Skin of body (tissue), 2 donors: ENCODE data around the gene AKAP12. TPM values are rescaled to one million over a fixed set of nuclear protein-coding genes. Genes with fewer than 3 reads are reported as not detected.

Experiments
- DNase-seq: peaks from one replicate; lab custom pipeline; 2025; lab: John Stamatoyannopoulos, UW
- total RNA-seq: library from RNA; depleted of rRNA; stranded (reverse); fragments of >200 nt; gene quantifications from one replicate; pipeline ENCODE4 v1.2.3, GENCODE V29; 2014

AKAP12 gene
- total RNA-seq, 1 donor from 2014 or later, result 90.2 TPM

DNA sequence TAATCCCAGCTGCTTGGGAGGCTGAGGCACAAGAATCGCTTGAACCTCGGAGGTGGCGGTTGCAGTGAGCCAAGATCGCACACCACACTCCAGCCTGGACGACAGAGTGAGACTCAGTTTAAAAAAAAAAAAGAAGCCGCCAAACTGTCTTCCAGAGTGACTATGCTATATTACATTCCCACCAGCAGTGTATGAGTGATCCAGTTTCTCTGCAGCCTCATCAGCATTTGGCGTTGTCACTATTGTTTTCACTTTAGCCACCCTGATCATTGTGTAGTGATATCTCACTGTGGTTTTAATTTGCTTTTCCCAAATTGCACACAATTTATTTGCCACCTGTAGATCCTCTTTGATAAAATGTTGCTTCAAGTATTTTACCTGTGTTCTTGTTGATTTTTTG is 6.0 kb upstream of the AKAP12 start:
- no peak for DNase-seq

GRCh38 chr6:151236668-151237401 is 2.9 kb upstream of the AKAP12 start:
- DNase-seq, result no peak

- peak; percentile 80 for DNase-seq
Observed at GRCh38 chr6:151240036-151240685, 394 bp downstream of the AKAP12 start.

DNA sequence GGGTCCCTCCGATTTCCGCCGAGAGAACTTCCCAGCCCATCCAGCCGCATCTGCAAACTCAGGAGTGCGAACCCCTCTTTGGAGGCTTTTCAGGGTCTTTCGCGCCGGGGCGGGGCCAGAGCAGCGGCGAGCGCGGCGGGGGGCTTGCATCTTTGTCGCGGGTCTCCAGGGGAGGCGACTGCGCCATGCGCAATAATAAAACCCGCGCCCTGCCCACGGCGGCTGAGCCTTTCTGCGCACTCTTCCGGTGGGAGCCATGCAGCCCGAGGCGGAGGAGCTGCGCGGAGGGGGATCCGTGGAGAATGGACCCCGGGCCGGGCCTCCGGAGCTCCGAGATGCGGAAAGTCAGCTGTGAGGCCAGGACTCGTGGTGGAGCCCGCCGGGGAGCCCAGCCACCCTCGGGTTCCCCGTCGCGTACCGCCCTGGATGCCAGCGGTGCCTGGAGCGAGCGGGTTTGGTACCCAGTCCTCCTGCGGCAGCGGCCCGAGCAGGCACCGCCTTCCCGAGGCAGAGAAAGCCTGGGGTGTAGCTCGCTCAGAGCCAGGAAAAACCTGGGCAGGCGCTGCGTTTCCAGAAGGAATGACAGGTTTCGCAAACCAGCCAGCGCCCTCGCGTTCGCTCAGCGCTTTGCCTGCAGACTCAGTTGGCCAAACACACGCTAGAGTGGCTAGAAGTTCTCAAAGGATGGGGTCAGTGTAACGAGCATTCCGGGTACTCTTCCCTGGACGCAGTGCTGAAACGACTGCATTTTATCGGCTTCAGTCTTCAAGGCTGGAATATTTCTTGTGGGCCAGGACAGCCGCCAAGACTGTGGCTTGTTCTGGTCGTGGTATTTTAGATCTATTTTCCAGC is 1.2 kb downstream of the AKAP12 start:
- DNase-seq, result peak; percentile 34

GRCh38 chr6:151241853-151242252 is 2.1 kb downstream of the AKAP12 start:
- no peak for DNase-seq

GRCh38 chr6:151242420-151242861 is 2.7 kb downstream of the AKAP12 start:
- no peak for DNase-seq

- DNase-seq, result no peak
Observed at GRCh38 chr6:151243481-151243880, 3.7 kb downstream of the AKAP12 start.

GRCh38 chr6:151247490-151247889 is 7.7 kb downstream of the AKAP12 start:
- no peak for DNase-seq

- DNase-seq, result no peak
Observed at GRCh38 chr6:151248295-151248694, 8.5 kb downstream of the AKAP12 start.

DNA sequence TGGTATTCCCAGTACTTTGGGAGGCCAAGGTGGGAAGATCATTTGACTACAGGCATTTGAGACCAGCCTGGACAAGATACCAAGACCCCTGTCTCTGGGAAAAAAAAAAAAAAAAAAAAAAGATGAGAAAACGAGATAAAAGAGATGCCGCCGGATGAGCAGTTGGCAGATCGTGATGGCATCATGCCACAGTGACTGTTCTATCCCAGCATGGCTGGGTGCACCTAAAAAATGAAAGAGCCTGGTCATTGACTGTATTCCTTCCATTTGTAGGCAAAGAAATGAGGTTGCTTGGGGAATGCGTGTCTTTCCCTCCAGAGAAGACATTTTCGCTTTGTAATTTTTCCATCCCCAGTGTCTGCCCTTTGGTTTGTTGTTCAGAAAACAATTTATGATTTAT is 12.9 kb downstream of the AKAP12 start:
- no peak for DNase-seq

- peak; percentile 14 for DNase-seq
Observed at GRCh38 chr6:151254451-151255081, 14.8 kb downstream of the AKAP12 start.

- no peak for DNase-seq
Observed at GRCh38 chr6:151255811-151256210, 16.0 kb downstream of the AKAP12 start.

GRCh38 chr6:151257985-151258445 is 18.2 kb downstream of the AKAP12 start:
- peak; percentile 91 for DNase-seq

DNA sequence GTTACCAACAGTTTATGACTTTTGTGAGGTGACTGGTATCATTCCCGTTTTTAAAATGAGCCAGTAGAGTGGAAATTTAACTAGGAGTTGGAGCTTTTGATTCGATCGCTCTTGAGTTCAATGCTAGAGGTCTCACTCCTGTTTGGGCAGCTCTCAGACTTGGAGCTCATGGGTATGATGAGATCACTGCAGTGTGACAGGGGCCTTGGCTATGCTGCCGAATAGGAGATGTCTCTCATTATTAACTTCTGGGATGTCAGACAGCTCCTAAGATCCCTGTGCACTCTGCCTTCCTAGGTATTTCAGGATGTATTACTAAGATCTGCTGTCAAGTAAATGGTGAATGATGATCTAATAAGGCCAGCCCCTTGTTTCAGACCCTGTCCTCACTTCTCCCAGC is 20.4 kb downstream of the AKAP12 start:
- no peak for DNase-seq

DNA sequence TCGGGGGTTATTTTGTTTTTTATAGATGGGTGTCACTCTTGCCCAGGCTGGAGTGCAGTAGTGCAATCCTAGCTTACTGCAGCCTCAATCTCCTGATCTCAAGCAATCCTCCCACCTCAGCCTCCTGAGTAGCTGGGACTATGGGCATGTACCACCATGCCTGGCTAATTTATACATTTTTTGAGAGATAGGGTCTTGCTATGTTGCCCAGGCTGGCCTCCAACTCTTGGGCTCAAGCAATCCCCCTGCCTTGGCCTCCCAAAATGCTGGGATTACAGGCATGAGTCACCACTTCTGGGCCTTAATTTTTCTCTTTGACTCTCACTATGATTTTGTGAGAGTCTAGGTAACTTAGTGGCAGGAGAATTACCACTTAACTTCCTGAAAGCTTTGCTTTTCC is 23.3 kb downstream of the AKAP12 start:
- no peak for DNase-seq

- DNase-seq, result peak; percentile 12
Observed at GRCh38 chr6:151263967-151264366, 24.2 kb downstream of the AKAP12 start.

- no peak for DNase-seq
Observed at GRCh38 chr6:151265282-151265681, 25.5 kb downstream of the AKAP12 start.

DNA sequence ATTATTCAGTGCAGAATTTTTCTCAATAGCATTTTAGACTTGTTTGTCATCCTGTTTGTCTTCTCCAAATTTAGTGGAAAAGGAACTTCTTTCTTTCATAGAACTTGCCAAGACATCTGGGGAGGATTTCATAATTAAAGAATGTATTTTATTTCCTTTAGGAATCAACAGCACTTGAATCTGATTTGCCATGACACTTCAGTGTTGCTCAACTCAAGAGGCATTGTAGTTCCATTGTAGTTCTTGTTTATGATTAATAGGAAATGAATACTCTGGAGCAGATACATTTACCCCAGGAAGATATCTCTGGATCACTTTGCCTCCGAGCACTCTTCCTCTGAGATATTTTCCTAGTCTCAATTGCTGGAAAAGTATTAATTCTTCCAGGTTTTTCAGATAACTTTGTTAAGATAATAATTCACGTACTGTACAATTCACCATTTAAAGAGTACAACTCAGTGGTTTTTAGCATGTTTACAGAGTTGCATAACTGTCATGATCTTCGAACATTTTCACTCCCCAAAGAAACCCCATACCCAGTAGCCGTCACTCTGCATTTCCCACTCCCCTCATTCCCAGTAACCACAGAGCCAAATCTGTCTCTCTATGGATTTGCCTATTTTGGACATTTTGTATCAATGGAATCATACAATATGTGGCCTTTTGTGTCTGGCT is 29.7 kb downstream of the AKAP12 start:
- peak; percentile 95 for DNase-seq

DNA sequence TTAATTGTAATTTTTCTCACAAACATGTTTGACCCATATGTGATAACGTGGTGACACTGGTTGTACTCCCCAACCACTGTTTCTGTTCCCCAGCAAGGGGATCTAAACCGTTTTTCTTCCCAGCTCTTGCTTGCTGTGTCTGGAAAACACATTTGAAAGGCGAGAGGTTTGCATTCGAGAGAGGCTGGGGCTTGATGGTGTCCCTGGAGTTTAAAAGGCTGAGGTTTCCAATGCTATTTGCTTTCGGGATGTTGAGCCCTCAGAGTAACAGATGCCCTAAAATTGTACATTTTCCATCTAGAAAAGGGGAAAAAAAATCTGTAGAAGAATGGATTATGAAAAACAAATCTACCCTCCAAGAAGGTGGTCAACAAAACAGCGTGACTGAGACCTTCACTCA is 35.4 kb downstream of the AKAP12 start:
- DNase-seq, result peak; percentile 22

GRCh38 chr6:151275566-151275965 is 35.8 kb downstream of the AKAP12 start:
- DNase-seq, result no peak
